Small intestine (tissue), 7 donors: ENCODE data around the gene TBX6. TPM values are rescaled to one million over a fixed set of nuclear protein-coding genes. Genes with fewer than 3 reads are reported as not detected.
"Not testable (repeated sequence)": the region's sequence is repeated elsewhere in the genome, so short reads cannot be mapped to it uniquely, and the experiment has no call there.

Experiments used
- DNase-seq, 2 donors: peaks; one replicate each; pipeline versions ENCODE4 v3.0.0 to v3.0.0-alpha.2; 2013
- FAIRE-seq: peaks from 2 replicates; lab custom pipeline; 2012; peaks lifted over from hg19 to GRCh38; lab: Jason Lieb, UNC
- H3K27ac ChIP-seq, 3 donors: one replicate each; pipeline ENCODE4 v1.5.1; 2013; ENCODE audit warnings: low read length in 2 of 3, mild to moderate bottlenecking in 2 of 3, control low read depth in 1 of 3, inconsistent platforms in 1 of 3, low read depth in 1 of 3, moderate library complexity in 1 of 3
- H3K27me3 ChIP-seq, 3 donors: one replicate each; pipeline ENCODE4 v1.6.1; 2013; ENCODE audit warnings: low read length in 3 of 3, inconsistent platforms in 1 of 3; ENCODE audit not compliant: control insufficient read depth in 3 of 3, insufficient read depth in 3 of 3
- H3K36me3 ChIP-seq, 3 donors: one replicate each; pipeline ENCODE4 v1.6.1; 2013; ENCODE audit warnings: low read length in 3 of 3, inconsistent platforms in 1 of 3, low read depth in 1 of 3, mild to moderate bottlenecking in 1 of 3, moderate library complexity in 1 of 3; ENCODE audit not compliant: control insufficient read depth in 3 of 3, insufficient read depth in 2 of 3
- H3K4me1 ChIP-seq, 3 donors: one replicate each; pipeline ENCODE4 v1.6.1; 2013; ENCODE audit warnings: low read length in 2 of 3, inconsistent platforms in 1 of 3, low read depth in 1 of 3, mild to moderate bottlenecking in 1 of 3, moderate library complexity in 1 of 3; ENCODE audit not compliant: control insufficient read depth in 3 of 3, insufficient read depth in 2 of 3
- H3K4me3 ChIP-seq, 3 donors: one replicate each; pipeline ENCODE4 v1.5.1; 2013; ENCODE audit warnings: low read length in 3 of 3, control low read depth in 1 of 3, inconsistent platforms in 1 of 3, low read depth in 1 of 3, mild to moderate bottlenecking in 1 of 3, moderate library complexity in 1 of 3
- H3K9me3 ChIP-seq, 2 donors: one replicate each; pipeline ENCODE4 v1.6.1; 2013; ENCODE audit warnings: low read depth in 1 of 2, low read length in 1 of 2; ENCODE audit not compliant: control insufficient read depth in 2 of 2, insufficient read depth in 1 of 2
- WGBS, 3 donors: extraction: QIAGEN DNeasy Blood & Tissue Kit; methylation state at CpG; one replicate each; pipeline ENCODE4 v1.1.7; 2013; 5-methylcytosine and 5-hydroxymethylcytosine counted together
- polyA plus RNA-seq, 4 donors: library from polyadenylated mRNA; stranded (reverse) in 3 of 4; unstranded in 1 of 4; fragments of 200-250 nt in 3 of 4; fragments of 120-200 nt in 1 of 4; gene quantifications; one replicate each; pipeline versions ENCODE4 v1.2.1 to v1.2.3, GENCODE V29; 2013
- donor health status: healthy with polysubstance abuse.
- donor health status: control.
- donor health status: control.
- donor health status: Bipolar disorder and iron deficiency.
- donor health status: healthy.

The TBX6 gene
- polyA plus RNA-seq, 4 donors, result 0.54 to 1.6 (median 1.2) TPM

GRCh38 chr16:30125690-30126089, 34.0 kb upstream of the TBX6 start:
- not testable (repeated sequence) for H3K9me3 ChIP-seq, H3K27ac ChIP-seq, H3K4me3 ChIP-seq, FAIRE-seq, H3K27me3 ChIP-seq, DNase-seq
- Histone ChIP-seq H3K4me1 (peaks cover 0 to 21% (median 4%) of the 10 kb centered on the region in 3 donors), H3K36me3 (peaks cover 0 to 19% (median 0%) of the 10 kb centered on the region in 3 donors)
- 82 to 90% (median 84%) methylated on average over 9 of the region's 9 CpGs for WGBS, 3 donors

- H3K9me3 ChIP-seq, result no peaks in the 10 kb centered on the region
- FAIRE-seq, result no peak
- H3K27me3 ChIP-seq, result no peaks in the 10 kb centered on the region
- 79 to 88% (median 86%) methylated on average over 4 of the region's 4 CpGs for WGBS, 3 donors
- H3K27ac ChIP-seq, result no peak overlapping the region
- DNase-seq, result no peak
- H3K4me1 ChIP-seq, result peaks cover 0 to 27% (median 4%) of the 10 kb centered on the region in 3 donors
- H3K36me3 ChIP-seq, result peaks cover 0 to 26% (median 0%) of the 10 kb centered on the region in 3 donors
- H3K4me3 ChIP-seq, result no peak overlapping the region
Measured at GRCh38 chr16:30124985-30125379, 33.3 kb upstream of the TBX6 start.

DNA sequence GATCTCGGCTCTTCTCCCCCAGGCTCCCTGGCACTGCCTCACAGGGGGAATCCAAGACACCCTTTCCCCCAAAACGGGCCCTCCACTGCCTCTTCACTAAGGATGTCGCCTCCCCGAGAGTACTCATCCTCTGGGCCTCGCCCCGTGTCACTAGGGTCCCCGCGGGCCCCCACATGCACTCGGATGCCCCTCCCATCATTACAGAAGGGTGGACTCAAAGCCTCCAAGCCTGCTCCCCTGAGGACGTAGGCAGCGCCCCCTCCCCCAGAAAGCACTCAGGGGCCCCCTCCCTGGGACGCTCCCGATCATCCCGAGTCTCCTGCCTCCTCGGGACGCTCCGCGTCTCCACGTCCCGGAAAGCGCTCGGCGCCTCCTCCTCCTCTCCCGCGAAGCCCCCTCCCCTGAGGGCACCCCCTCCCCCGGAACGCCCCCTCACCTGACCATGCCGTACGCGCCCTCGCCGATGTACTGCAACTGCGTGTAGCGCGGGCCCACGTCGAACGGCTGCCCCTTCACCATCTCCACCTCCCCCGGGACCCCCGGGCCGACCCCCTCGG, 31.0 kb upstream of the TBX6 start:
- DNase-seq, result peak; percentile 23 to 68
- 1% methylated on average over 26 to 42 of the region's 42 CpGs for WGBS, 3 donors
- peak overlapping the region; percentile 88 to 97 (median 90) for H3K4me3 ChIP-seq
- peaks cover 0 to 49% (median 4%) of the 10 kb centered on the region in 3 donors for H3K36me3 ChIP-seq
- H3K27ac ChIP-seq, result peak overlapping the region; percentile 93 to 99 (median 96)
- no peak for FAIRE-seq
- no peaks in the 10 kb centered on the region for H3K27me3 ChIP-seq
- peaks cover 0 to 48% (median 5%) of the 10 kb centered on the region in 3 donors for H3K4me1 ChIP-seq
- H3K9me3 ChIP-seq, result no peaks in the 10 kb centered on the region

- peaks cover 0 to 56% (median 5%) of the 10 kb centered on the region in 3 donors for H3K36me3 ChIP-seq
- H3K9me3 ChIP-seq, result no peaks in the 10 kb centered on the region
- 43 to 70% (median 63%) methylated on average over 27 to 31 of the region's 31 CpGs for WGBS, 3 donors
- H3K4me1 ChIP-seq, result peaks cover 0 to 56% (median 9%) of the 10 kb centered on the region in 3 donors
- peak overlapping the region; percentile 88 to 97 (median 90) for H3K4me3 ChIP-seq
- no peaks in the 10 kb centered on the region for H3K27me3 ChIP-seq
- FAIRE-seq (no peak), DNase-seq (peak; percentile 36 to 67)
- peak overlapping the region; percentile 93 to 99 (median 96) for H3K27ac ChIP-seq
Measured at GRCh38 chr16:30121741-30122571, 30.2 kb upstream of the TBX6 start.

DNA sequence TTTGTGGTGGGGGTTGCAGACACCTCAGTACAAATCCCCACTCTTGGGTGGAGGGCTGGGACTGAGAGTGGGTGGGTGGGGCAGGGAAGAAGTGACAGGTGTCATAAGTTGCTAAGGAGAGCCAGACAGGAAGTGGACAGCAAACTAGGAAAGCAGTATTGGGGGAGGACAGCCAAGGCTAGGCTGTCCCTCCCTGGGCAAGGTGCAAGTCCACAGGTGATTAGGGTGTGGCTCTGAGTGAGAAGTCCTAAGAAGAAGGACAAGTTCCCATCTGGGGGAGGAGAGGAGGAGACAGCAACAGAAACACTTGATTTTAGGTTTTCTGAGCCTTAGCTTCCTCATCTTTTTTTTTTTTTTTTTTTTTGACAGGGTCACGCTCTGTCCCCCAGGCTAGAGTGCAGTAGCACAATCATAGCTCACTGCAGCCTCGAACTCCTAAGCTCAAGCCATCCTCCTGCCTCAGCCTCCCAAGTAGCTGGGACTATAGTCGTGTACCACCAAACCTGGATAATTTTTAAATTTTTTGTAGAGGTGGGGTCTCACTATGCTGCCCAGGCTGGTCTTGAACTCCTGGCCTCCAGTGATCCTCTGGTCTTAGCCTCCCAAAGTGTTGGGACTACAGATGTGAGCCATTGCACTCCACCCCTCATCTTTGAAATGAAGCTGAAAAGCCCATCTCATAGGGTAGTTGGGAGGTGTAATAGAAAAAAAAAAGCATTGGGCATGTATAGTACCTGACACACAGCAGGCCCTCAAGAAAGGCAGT, 28.8 kb upstream of the TBX6 start:
- DNase-seq (peak; percentile 94 to 99), FAIRE-seq (no peak)
- Histone ChIP-seq H3K27ac (peak overlapping the region; percentile 93 to 99 (median 96)), H3K27me3 (no peaks in the 10 kb centered on the region), H3K4me1 (peaks cover 0 to 70% (median 12%) of the 10 kb centered on the region in 3 donors), H3K4me3 (no peak overlapping the region), H3K9me3 (no peaks in the 10 kb centered on the region), H3K36me3 (peaks cover 6 to 69% (median 9%) of the 10 kb centered on the region in 3 donors)
- 31 to 58% (median 34%) methylated on average over 2 to 3 of the region's 3 CpGs for WGBS, 3 donors

DNA sequence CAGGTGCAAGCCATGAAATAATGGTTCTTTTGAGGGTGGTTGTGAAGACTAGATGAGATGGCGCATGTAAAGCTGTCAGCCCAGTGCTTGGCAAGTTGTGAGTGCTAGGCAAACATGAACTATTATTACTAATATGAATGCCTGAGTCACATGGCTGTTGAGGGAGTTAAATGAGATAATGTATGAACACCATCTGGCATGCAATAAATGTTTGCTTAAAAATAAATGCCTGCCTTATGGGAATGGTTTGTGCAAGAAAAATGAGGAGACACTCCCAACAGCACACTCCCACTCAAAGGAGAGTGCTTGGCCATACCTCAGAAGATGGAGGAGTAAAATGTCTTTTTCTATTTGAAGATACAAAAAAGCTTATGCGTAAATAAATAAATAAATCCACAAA, 27.7 kb upstream of the TBX6 start:
- Histone ChIP-seq H3K9me3 (no peaks in the 10 kb centered on the region), H3K36me3 (peaks cover 6 to 80% (median 9%) of the 10 kb centered on the region in 3 donors), H3K27me3 (no peaks in the 10 kb centered on the region), H3K4me3 (no peak overlapping the region), H3K4me1 (peaks cover 0 to 78% (median 12%) of the 10 kb centered on the region in 3 donors), H3K27ac (peak overlapping the region in 2 of 3 donors; percentile 93 to 99)
- FAIRE-seq (no peak), DNase-seq (no peak)
- 83 to 90% (median 87%) methylated on average over 2 of the region's 2 CpGs for WGBS, 3 donors

DNA sequence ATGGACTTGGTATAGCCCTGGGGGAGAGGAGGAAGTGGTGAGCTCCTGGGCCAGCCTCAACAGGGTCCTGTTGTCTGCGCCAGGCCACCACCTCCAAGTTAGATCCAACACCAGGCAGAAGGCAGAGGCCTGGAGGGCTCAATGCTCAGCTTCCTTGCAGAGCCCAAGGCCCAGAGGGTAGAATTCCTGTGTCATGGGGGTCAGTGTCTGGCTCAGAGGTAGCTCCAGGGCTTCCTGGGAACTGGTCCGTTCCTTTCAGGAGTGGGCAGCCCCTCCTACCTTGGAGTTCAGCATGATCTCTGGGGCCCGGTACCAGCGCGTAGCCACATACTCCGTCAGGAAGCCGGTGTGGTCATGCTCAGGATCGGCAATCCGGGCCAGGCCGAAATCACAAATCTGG, 26.0 kb upstream of the TBX6 start:
- no peak for FAIRE-seq
- H3K4me3 ChIP-seq, result no peak overlapping the region
- no peaks in the 10 kb centered on the region for H3K27me3 ChIP-seq
- H3K36me3 ChIP-seq, result peaks cover 9 to 97% (median 12%) of the 10 kb centered on the region in 3 donors
- H3K4me1 ChIP-seq, result peaks cover 3 to 88% (median 12%) of the 10 kb centered on the region in 3 donors
- no peaks in the 10 kb centered on the region for H3K9me3 ChIP-seq
- no peak for DNase-seq
- H3K27ac ChIP-seq, result peak overlapping the region in 2 of 3 donors; percentile 74 to 77
- WGBS, 3 donors, result 94 to 98% (median 95%) methylated on average over 10 of the region's 10 CpGs
